ENCODE data around the gene MAEL. TPM values are rescaled to one million over a fixed set of nuclear protein-coding genes. Genes with fewer than 3 reads are reported as not detected.

Gene MAEL
- total and polyA plus RNA-seq, 2 of the 8 experiments (the other 6 are each of a cell fraction or from before 2014, with no cell fraction given) = 0.03 TPM; not detected in 1

DNA sequence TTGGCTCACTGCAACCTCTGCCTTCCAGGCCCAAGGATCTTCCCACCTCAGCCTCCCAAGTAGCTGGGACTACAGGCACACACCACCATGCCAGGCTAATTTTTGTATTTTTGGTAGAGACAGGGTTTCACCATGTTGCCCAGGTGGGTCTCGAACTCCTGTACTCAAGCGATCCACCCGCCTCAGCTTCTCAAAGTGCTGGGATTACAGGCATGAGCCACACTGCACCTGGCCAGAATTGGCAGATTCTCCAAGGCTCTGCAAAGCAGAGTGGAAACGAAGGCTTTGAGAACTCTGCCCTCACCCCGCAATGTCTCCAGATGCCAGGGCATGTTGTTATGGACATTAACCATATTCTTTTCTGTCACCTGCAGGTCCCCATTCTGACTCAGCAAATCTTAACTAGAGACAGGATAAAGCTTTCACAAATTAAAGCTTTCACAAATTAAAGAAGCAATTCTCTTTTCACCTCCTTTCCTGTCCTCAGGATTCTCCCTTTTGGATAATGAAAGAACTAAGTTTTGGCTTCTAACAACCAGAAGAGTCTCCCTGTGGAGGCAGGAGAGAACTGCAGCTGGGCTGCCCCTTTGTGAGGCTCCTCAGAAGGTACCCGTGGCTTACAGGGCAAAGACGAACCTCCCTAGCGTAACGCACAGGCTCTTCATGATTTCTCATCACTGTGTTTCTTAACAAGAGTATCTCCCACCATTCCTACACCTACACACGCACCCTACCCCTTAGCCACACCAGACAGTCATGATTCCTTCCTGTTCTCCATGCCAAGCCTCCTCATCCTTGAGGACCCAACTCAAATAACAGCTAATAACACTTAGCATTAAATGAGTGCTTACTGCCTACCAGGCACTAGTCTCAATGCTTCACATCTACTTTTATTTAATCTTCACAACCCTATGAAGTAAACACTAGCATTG is 71.3 kb downstream of the MAEL start:
- no peak overlapping the region for H3K27ac ChIP-seq (ENCODE audit: low read depth, low read length)
- no peak overlapping the region for H3K14ac ChIP-seq (ENCODE audit: insufficient read length)
- no peaks in the 10 kb centered on the region for H3K79me2 ChIP-seq (ENCODE audit: control insufficient read depth in 1 of 2, insufficient read depth in 2 of 2, low read length in 2 of 2)
- H2AFZ ChIP-seq (ENCODE audit: low read length) = no peak overlapping the region
- H3K9me3 ChIP-seq (ENCODE audit: insufficient read depth in 2 of 2, low read depth in 1 of 2, low read length in 1 of 2) = no peaks in the 10 kb centered on the region
- H2BK12ac ChIP-seq (ENCODE audit: low read depth, low read length) = no peak overlapping the region
- DNase-seq (ENCODE audit: low read depth in 1 of 2, low spot score in 2 of 2) (peak in 1 of 2 experiments; percentile 41), FAIRE-seq (no peak)
- H3K4me1 ChIP-seq (replicated peaks in 1 of 4; ENCODE audit: control insufficient read depth in 3 of 4, insufficient read depth in 4 of 4, low read length in 3 of 4) = peaks cover 0 to 8% (median 2%) of the 10 kb centered on the region in 4 experiments; a peak in 4 of 7 replicates
- peak overlapping the region; percentile 16 for H3K4ac ChIP-seq (replicated peaks; ENCODE audit: insufficient read length, low read depth, low read length)
- H3K56ac ChIP-seq (replicated peaks; ENCODE audit: insufficient read length, low read depth, low read length) = no peak overlapping the region
- CTCF ChIA-PET (ENCODE audit: partially characterized antibody) = interaction anchor here (0.6 to 18.6 kb wide), 72 partner anchors 8 to 1135 kb away, joined by 3 to 874 read pairs (median 5); partner anchors contain the start of genes ILDR2, POGK, POU2F1 and STYXL2
- H4K20me1 ChIP-seq (replicated peaks in 1 of 2; ENCODE audit: control insufficient read depth in 1 of 2, insufficient read depth in 2 of 2, low read length in 2 of 2) = peaks cover 0 to 7% of the 10 kb centered on the region in 2 experiments
- H4K8ac ChIP-seq (ENCODE audit: extremely low read depth, insufficient read depth, low read length) = no peak overlapping the region
- H2BK15ac ChIP-seq (ENCODE audit: low read length) = peak overlapping the region; percentile 88; the same call in 1 of the 2 replicates
- WGBS, 2 experiments (ENCODE audit: extremely low coverage in 1 of 2, insufficient coverage in 1 of 2, insufficient read length in 1 of 2, insufficient replicate concordance in 2 of 2, low coverage in 1 of 2, low lambda C conversion rate in 2 of 2, missing lambda C conversion rate in 1 of 2) = 86% methylated on average over 10 of the region's 10 CpGs; no CpG with 5 or more reads in 1 of the 2 experiments
- H3K9ac ChIP-seq (replicated peaks in 1 of 4; ENCODE audit: extremely low read depth in 1 of 4, low read depth in 3 of 4, low read length in 3 of 4) = no peak overlapping the region
- H3K27me3 ChIP-seq (replicated peaks in 1 of 4; ENCODE audit: control insufficient read depth in 3 of 4, extremely low read depth in 1 of 4, insufficient read depth in 3 of 4, low read length in 3 of 4) = no peaks in the 10 kb centered on the region
- no peak overlapping the region for H3K18ac ChIP-seq (ENCODE audit: extremely low read depth, low read length)
- no peak overlapping the region; a peak in 1 of 4 replicates for H3K4me2 ChIP-seq (ENCODE audit: insufficient read depth in 1 of 2, low read depth in 2 of 2, low read length in 2 of 2)
- H3K79me1 ChIP-seq (ENCODE audit: low read depth, low read length) = no peaks in the 10 kb centered on the region
- peaks cover 8% of the 10 kb centered on the region for H3K23me2 ChIP-seq (ENCODE audit: low read depth, low read length)
- H3K4me3 ChIP-seq (ENCODE audit: extremely low read depth in 1 of 4, insufficient read depth in 2 of 4, low read depth in 3 of 4, low read length in 4 of 4) = no peak overlapping the region
- H3K36me3 ChIP-seq (ENCODE audit: control insufficient read depth in 2 of 4, insufficient read depth in 4 of 4, low read length in 3 of 4) = no peaks in the 10 kb centered on the region
- H4K5ac ChIP-seq (ENCODE audit: insufficient read length, low read depth, low read length) = no peak overlapping the region
- TF ChIP-seq RAD21 (IDR thresholded peaks at IDR 0.05 in 1 of 2, conservative IDR thresholded peaks at IDR 0.05 in 1 of 2; ENCODE audit: low read depth in 2 of 2, low read length in 2 of 2) (peak; percentile 28 to 43; a peak in 2 of 4 replicates), CBX8 (IDR thresholded peaks at IDR 0.05; ENCODE audit: borderline replicate concordance, low read depth, low read length) (no peak)
- TF ChIP-seq, protein P1, sequence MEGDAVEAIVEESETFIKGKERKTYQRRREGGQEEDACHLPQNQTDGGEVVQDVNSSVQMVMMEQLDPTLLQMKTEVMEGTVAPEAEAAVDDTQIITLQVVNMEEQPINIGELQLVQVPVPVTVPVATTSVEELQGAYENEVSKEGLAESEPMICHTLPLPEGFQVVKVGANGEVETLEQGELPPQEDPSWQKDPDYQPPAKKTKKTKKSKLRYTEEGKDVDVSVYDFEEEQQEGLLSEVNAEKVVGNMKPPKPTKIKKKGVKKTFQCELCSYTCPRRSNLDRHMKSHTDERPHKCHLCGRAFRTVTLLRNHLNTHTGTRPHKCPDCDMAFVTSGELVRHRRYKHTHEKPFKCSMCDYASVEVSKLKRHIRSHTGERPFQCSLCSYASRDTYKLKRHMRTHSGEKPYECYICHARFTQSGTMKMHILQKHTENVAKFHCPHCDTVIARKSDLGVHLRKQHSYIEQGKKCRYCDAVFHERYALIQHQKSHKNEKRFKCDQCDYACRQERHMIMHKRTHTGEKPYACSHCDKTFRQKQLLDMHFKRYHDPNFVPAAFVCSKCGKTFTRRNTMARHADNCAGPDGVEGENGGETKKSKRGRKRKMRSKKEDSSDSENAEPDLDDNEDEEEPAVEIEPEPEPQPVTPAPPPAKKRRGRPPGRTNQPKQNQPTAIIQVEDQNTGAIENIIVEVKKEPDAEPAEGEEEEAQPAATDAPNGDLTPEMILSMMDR (IDR thresholded peaks at IDR 0.05; ENCODE audit: control extremely low read depth in 1 of 3, insufficient read depth in 1 of 3, low read depth in 1 of 3, low read length in 3 of 3) = peak; percentile 29 to 41 (median 33)
- no peak overlapping the region for H2AK5ac ChIP-seq (ENCODE audit: low read depth, low read length)
- H2BK5ac ChIP-seq (ENCODE audit: low read depth, low read length) = no peak overlapping the region
- no peak overlapping the region for H2BK20ac ChIP-seq (ENCODE audit: low read length)
- POLR2A ChIA-PET (ENCODE audit: partially characterized antibody) = interaction anchor here (0.8 to 3.4 kb wide), 4 partner anchors 106 to 370 kb away, joined by 3 to 20 read pairs (median 3); partner anchors contain the start of gene POU2F1
- no peak overlapping the region for H2BK120ac ChIP-seq (replicated peaks; ENCODE audit: low read depth, low read length)
- H3K23ac ChIP-seq (ENCODE audit: insufficient read length) = no peak overlapping the region
- H4K91ac ChIP-seq (replicated peaks; ENCODE audit: insufficient read length, low read length) = no peak overlapping the region

Data from H1 (cell line).